H1 (cell line): ENCODE results near the gene TTPAL. TPM values are rescaled to one million over a fixed set of nuclear protein-coding genes. Genes with fewer than 3 reads are reported as not detected.

Source experiments
- CTCF ChIA-PET: fragments of 300-600 bp; sonication (Branson Sonifier 250); formaldehyde crosslinking; loops from one replicate; lab custom pipeline; 2021; ENCODE audit not compliant: partially characterized antibody; lab: Charles Lee
- POLR2A ChIA-PET: fragments of 300-600 bp; sonication (Branson Sonifier 250); formaldehyde crosslinking; loops from one replicate; lab custom pipeline; 2021; ENCODE audit warnings: inconsistent platforms; ENCODE audit not compliant: partially characterized antibody; lab: Charles Lee
- DNase-seq, 2 experiments: peaks; one replicate each; pipeline versions ENCODE4 v3.0.0 to v3.0.0-alpha.2; 2010 to 2022; ENCODE audit warnings: low spot score in 2 of 2, low read depth in 1 of 2, mixed read lengths in 1 of 2
- FAIRE-seq: peaks from 2 replicates; lab custom pipeline; 2011; peaks lifted over from hg19 to GRCh38; lab: Jason Lieb, UNC
- H2AFZ ChIP-seq: 2 replicates; pipeline ENCODE4 v1.8.1; 2012; ENCODE audit warnings: low read length, inconsistent platforms
- H2AK5ac ChIP-seq: 2 replicates; pipeline ENCODE4 v1.6.1; 2013; ENCODE audit warnings: low read depth, low read length
- H2BK120ac ChIP-seq: replicated peaks from 2 replicates; pipeline ENCODE3; 2013; ENCODE audit warnings: low read depth, low read length, inconsistent platforms
- H2BK12ac ChIP-seq: 2 replicates; pipeline ENCODE4 v1.6.1; 2013; ENCODE audit warnings: low read depth, low read length
- H2BK15ac ChIP-seq: 2 replicates; pipeline ENCODE4 v1.6.1; 2013; ENCODE audit warnings: low read length
- H2BK20ac ChIP-seq: 2 replicates; pipeline ENCODE4 v1.6.1; 2013; ENCODE audit warnings: low read length
- H2BK5ac ChIP-seq: 2 replicates; pipeline ENCODE4 v1.6.1; 2013; ENCODE audit warnings: low read depth, low read length
- H3K14ac ChIP-seq: 2 replicates; pipeline ENCODE4 v1.6.1; 2013; ENCODE audit warnings: inconsistent platforms; ENCODE audit not compliant: insufficient read length
- H3K18ac ChIP-seq: 2 replicates; pipeline ENCODE4 v1.6.1; 2013; ENCODE audit warnings: low read length; ENCODE audit errors: extremely low read depth
- H3K23ac ChIP-seq: 2 replicates; pipeline ENCODE4 v1.6.1; 2013; ENCODE audit warnings: inconsistent platforms; ENCODE audit not compliant: insufficient read length
- H3K23me2 ChIP-seq: 2 replicates; pipeline ENCODE4 v1.6.1; 2013; ENCODE audit warnings: low read depth, low read length
- H3K27ac ChIP-seq: 2 replicates; pipeline ENCODE4 v1.6.1; 2011; ENCODE audit warnings: low read depth, low read length, inconsistent platforms
- H3K27me3 ChIP-seq, 4 experiments: replicated peaks in 1 of 4; 1 replicate in 1 of 4; 2 replicates in 3 of 4; pipeline versions ENCODE4 v1.6.1 to v1.8.1; 2011 to 2013; ENCODE audit warnings: low read length in 3 of 4, mild to moderate bottlenecking in 3 of 4, inconsistent platforms in 2 of 4, mixed read lengths in 2 of 4, moderate library complexity in 1 of 4; ENCODE audit not compliant: control insufficient read depth in 3 of 4, insufficient read depth in 3 of 4; ENCODE audit errors: extremely low read depth in 1 of 4
- H3K36me3 ChIP-seq, 4 experiments: 2 replicates each; pipeline versions ENCODE4 v1.6.1 to v1.8.1; 2011 to 2013; ENCODE audit warnings: mild to moderate bottlenecking in 4 of 4, low read length in 3 of 4, moderate library complexity in 2 of 4, control low read depth in 1 of 4, inconsistent platforms in 1 of 4; ENCODE audit not compliant: insufficient read depth in 4 of 4, control insufficient read depth in 2 of 4
- H3K4ac ChIP-seq: replicated peaks from 2 replicates; pipeline ENCODE3; 2013; ENCODE audit warnings: low read length, low read depth, mixed read lengths, inconsistent platforms; ENCODE audit not compliant: insufficient read length
- H3K4me1 ChIP-seq, 4 experiments: replicated peaks in 1 of 4; 1 replicate in 1 of 4; 2 replicates in 3 of 4; pipeline versions ENCODE4 v1.6.1 to v1.8.1; 2011 to 2013; ENCODE audit warnings: low read length in 3 of 4, inconsistent platforms in 2 of 4, mixed read lengths in 1 of 4; ENCODE audit not compliant: insufficient read depth in 4 of 4, control insufficient read depth in 3 of 4
- H3K4me2 ChIP-seq, 2 experiments: 2 replicates each; pipeline versions ENCODE4 v1.6.1 to v1.8.1; 2011 to 2013; ENCODE audit warnings: low read depth in 2 of 2, low read length in 2 of 2, control low read depth in 1 of 2, inconsistent platforms in 1 of 2, mild to moderate bottlenecking in 1 of 2; ENCODE audit not compliant: insufficient read depth in 1 of 2
- H3K4me3 ChIP-seq, 4 experiments: fragments of 200-600, 300-600 bp in 1 of 4; sonication (generic), shearing (Covaris generic), sonication (Bioruptor Twin) in 1 of 4; 2 replicates each; pipeline versions ENCODE4 v1.5.1 to v1.8.1; 2011 to 2016; ENCODE audit warnings: low read length in 4 of 4, low read depth in 3 of 4, control low read depth in 2 of 4, inconsistent platforms in 2 of 4, mild to moderate bottlenecking in 2 of 4, mixed read lengths in 1 of 4, moderate library complexity in 1 of 4; ENCODE audit not compliant: insufficient read depth in 2 of 4; ENCODE audit errors: extremely low read depth in 1 of 4
- H3K56ac ChIP-seq: replicated peaks from 2 replicates; pipeline ENCODE3; 2013; ENCODE audit warnings: low read depth, mild to moderate bottlenecking, mixed read lengths, low read length, inconsistent platforms; ENCODE audit not compliant: insufficient read length
- H3K79me1 ChIP-seq: 2 replicates; pipeline ENCODE4 v1.6.1; 2013; ENCODE audit warnings: low read depth, low read length, control low read depth
- H3K79me2 ChIP-seq, 2 experiments: 2 replicates each; pipeline versions ENCODE4 v1.6.1 to v1.8.1; 2012 to 2013; ENCODE audit warnings: low read length in 2 of 2, mild to moderate bottlenecking in 2 of 2, inconsistent platforms in 1 of 2; ENCODE audit not compliant: insufficient read depth in 2 of 2, control insufficient read depth in 1 of 2
- H3K9ac ChIP-seq, 4 experiments: replicated peaks in 1 of 4; 1 replicate in 1 of 4; 2 replicates in 3 of 4; pipeline versions ENCODE4 v1.6.1 to v1.8.1; 2011 to 2013; ENCODE audit warnings: low read depth in 3 of 4, low read length in 3 of 4, control low read depth in 2 of 4, mild to moderate bottlenecking in 2 of 4, moderate library complexity in 2 of 4, inconsistent platforms in 1 of 4; ENCODE audit errors: extremely low read depth in 1 of 4
- H3K9me3 ChIP-seq, 2 experiments: 2 replicates each; pipeline versions ENCODE4 v1.6.1 to v1.8.1; 2012 to 2013; ENCODE audit warnings: mild to moderate bottlenecking in 2 of 2, moderate library complexity in 2 of 2, control low read depth in 1 of 2, inconsistent platforms in 1 of 2, low read depth in 1 of 2, low read length in 1 of 2, mixed read lengths in 1 of 2; ENCODE audit not compliant: insufficient read depth in 2 of 2
- H4K20me1 ChIP-seq, 2 experiments: replicated peaks in 1 of 2; 2 replicates each; pipeline versions ENCODE3 to v1.8.1; 2011 to 2013; ENCODE audit warnings: inconsistent platforms in 2 of 2, low read length in 2 of 2, mild to moderate bottlenecking in 1 of 2; ENCODE audit not compliant: insufficient read depth in 2 of 2, control insufficient read depth in 1 of 2
- H4K5ac ChIP-seq: 2 replicates; pipeline ENCODE4 v1.6.1; 2013; ENCODE audit warnings: low read length, low read depth, mixed read lengths, inconsistent platforms; ENCODE audit not compliant: insufficient read length
- H4K8ac ChIP-seq: 2 replicates; pipeline ENCODE4 v1.8.0; 2013; ENCODE audit warnings: mild to moderate bottlenecking, moderate library complexity, low read length, inconsistent platforms; ENCODE audit not compliant: insufficient read depth; ENCODE audit errors: extremely low read depth
- H4K91ac ChIP-seq: replicated peaks from 2 replicates; pipeline ENCODE3; 2013; ENCODE audit warnings: low read length, mixed read lengths, inconsistent platforms; ENCODE audit not compliant: insufficient read length
- BACH1 ChIP-seq: IDR thresholded peaks from 2 replicates; pipeline ENCODE4 v1.6.1; 2012; ENCODE audit warnings: low read length, improper control_type of control experiment
- CHD2 ChIP-seq: IDR thresholded peaks from 2 replicates; pipeline ENCODE4 v1.6.1; 2012; ENCODE audit warnings: low read length, improper control_type of control experiment
- GABPA ChIP-seq: IDR thresholded peaks from 2 replicates; pipeline ENCODE4 v1.6.1; 2011; ENCODE audit warnings: mild to moderate bottlenecking, low read length, moderate library complexity, borderline replicate concordance; ENCODE audit not compliant: insufficient read depth
- POLR2A ChIP-seq, 2 experiments: IDR thresholded peaks; 1 replicate in 1 of 2; 2 replicates in 1 of 2; pipeline ENCODE4 v1.6.1; 2011; ENCODE audit warnings: low read depth in 2 of 2, low read length in 2 of 2, mild to moderate bottlenecking in 2 of 2; ENCODE audit errors: control extremely low read depth in 1 of 2
- RBBP5 ChIP-seq: IDR thresholded peaks from 2 replicates; pipeline ENCODE4 v1.7.1; 2012; ENCODE audit warnings: low read depth, mild to moderate bottlenecking, inconsistent platforms, low read length, moderate library complexity, borderline replicate concordance
- SAP30 ChIP-seq: fragments of 300-600 bp; sonication (generic); IDR thresholded peaks from 2 replicates; pipeline ENCODE4 v1.7.1; 2012; ENCODE audit warnings: low read length, moderate library complexity, mild to moderate bottlenecking, inconsistent platforms; ENCODE audit not compliant: insufficient read depth, insufficient replicate concordance
- SP4 ChIP-seq: IDR thresholded peaks from 2 replicates; pipeline ENCODE4 v1.6.1; 2012; ENCODE audit warnings: low read length, inconsistent platforms
- SUZ12 ChIP-seq: fragments of 200-600 bp; sonication (generic); IDR thresholded peaks from 2 replicates; pipeline ENCODE4 v1.6.1; 2012; ENCODE audit warnings: mild to moderate bottlenecking, inconsistent platforms, low read length, moderate library complexity, mixed read lengths
- WGBS, 2 experiments: shearing (Covaris generic) in 1 of 2; methylation state at CpG; one replicate each; pipeline versions ENCODE4 v1.1.6 to v1.1.7; 2013 to 2015; ENCODE audit warnings: low lambda C conversion rate in 2 of 2, mixed read lengths in 2 of 2, inconsistent platforms in 1 of 2, low coverage in 1 of 2, missing lambda C conversion rate in 1 of 2; ENCODE audit not compliant: insufficient replicate concordance in 2 of 2, insufficient coverage in 1 of 2, insufficient read length in 1 of 2; ENCODE audit errors: extremely low coverage in 1 of 2, missing lambda C conversion rate in 1 of 2; 5-methylcytosine and 5-hydroxymethylcytosine counted together
- polyA plus RNA-seq, 7 experiments: library from polyadenylated mRNA; depleted of rRNA in 3 of 7; stranded (reverse) in 5 of 7; unstranded in 2 of 7; fragments of >200 nt in 5 of 7; fragments of 200-250 nt in 2 of 7; gene quantifications; 1 replicate in 5 of 7; 2 replicates in 1 of 7; 4 replicates in 1 of 7; pipeline versions ENCODE4 v1.2.1 to v1.2.3, GENCODE V29; 2011 to 2013; ENCODE audit warnings: missing spikeins in 2 of 7, mixed read lengths in 2 of 7
- total RNA-seq: library from RNA; stranded (reverse); fragmentation: NEBNext Ultra II Directional; extraction: Animal tissue kit (Norgen Biotek cat#: 25700); gene quantifications from 2 replicates; pipeline ENCODE4 v1.2.1, GENCODE V29; 2021

TTPAL gene
- total and polyA plus RNA-seq, 2 of the 8 experiments (the other 6 are each of a cell fraction or from before 2014, with no cell fraction given) = 2.8 to 14.0 TPM

- Histone ChIP-seq H3K18ac (no peak overlapping the region), H3K27ac (no peak overlapping the region), H3K23ac (no peak overlapping the region)
- WGBS, 2 experiments = 97% methylated on average over 3 of the region's 3 CpGs; no CpG with 5 or more reads in 1 of the 2 experiments
- TF ChIP-seq POLR2A (IDR thresholded peaks at IDR 0.05; ENCODE audit: control extremely low read depth in 1 of 2, low read depth in 2 of 2, low read length in 2 of 2) (no peak), BACH1 (no peak), CHD2 (no peak), RBBP5 (no peak), SUZ12 (no peak), GABPA (no peak), SP4 (no peak), SAP30 (no peak)
- TF ChIP-seq, all 59 proteins: peak for 0
- no peak overlapping the region for H4K91ac ChIP-seq
- H3K4me1 ChIP-seq = peaks cover 0 to 6% (median 0%) of the 10 kb centered on the region in 4 experiments; a peak in 2 of 7 replicates
- no peaks in the 10 kb centered on the region; the same call in 1 of the 2 replicates for H3K79me1 ChIP-seq
- no peak overlapping the region for H4K5ac ChIP-seq
- no peak overlapping the region for H2AFZ ChIP-seq
- CTCF ChIA-PET = no interaction called here
- peak overlapping the region; percentile 53; the same call in 1 of the 2 replicates for H2AK5ac ChIP-seq
- H2BK5ac ChIP-seq = no peak overlapping the region
- H3K4ac ChIP-seq = no peak overlapping the region
- H3K9ac ChIP-seq = no peak overlapping the region
- H3K27me3 ChIP-seq = no peaks in the 10 kb centered on the region
- POLR2A ChIA-PET = no interaction called here
- H3K4me2 ChIP-seq = no peak overlapping the region
- H2BK12ac ChIP-seq = no peak overlapping the region
- H3K56ac ChIP-seq = no peak overlapping the region
- no peak overlapping the region for H2BK20ac ChIP-seq
- no peak overlapping the region for H2BK15ac ChIP-seq
- H2BK120ac ChIP-seq = no peak overlapping the region
- no peak overlapping the region for H3K4me3 ChIP-seq
- FAIRE-seq = no peak
- no peaks in the 10 kb centered on the region for H3K79me2 ChIP-seq
- H4K20me1 ChIP-seq = peaks cover 0 to 1% of the 10 kb centered on the region in 2 experiments
- H3K14ac ChIP-seq = no peak overlapping the region
- no peak for DNase-seq
- no peaks in the 10 kb centered on the region for H3K9me3 ChIP-seq
- H4K8ac ChIP-seq = no peak overlapping the region
- H3K23me2 ChIP-seq = peaks cover 6% of the 10 kb centered on the region; the same call in 1 of the 2 replicates
- H3K36me3 ChIP-seq = no peaks in the 10 kb centered on the region
Observed at GRCh38 chr20:44536175-44536574, 60.5 kb downstream of the TTPAL start.
